K562 (cell line): ENCODE results near the gene CRHR2.

ENCODE experiments used
- CBX1 ChIP-seq: sonication (generic); IDR thresholded peaks from 2 replicates; pipeline ENCODE4 v1.6.1; 2016; ENCODE audit warnings: antibody characterized with exemption, low read depth, mild to moderate bottlenecking
- GABPA ChIP-seq: fragments of 200-800 bp; sonication (Bioruptor generic); conservative IDR thresholded peaks from 2 replicates; pipeline ENCODE4 v1.6.1; 2016; ENCODE audit warnings: low read depth, missing genetic modification characterization, missing compliant biosample characterization
- HDGF ChIP-seq: fragments of 450-650 bp; IDR thresholded peaks from 2 replicates; pipeline ENCODE4 v1.6.1; 2016
- PHTF2 ChIP-seq: fragments of 250-450 bp; sonication (Bioruptor Pico); IDR thresholded peaks from 2 replicates; pipeline ENCODE4 v1.5.0; 2021; ENCODE audit warnings: mild to moderate bottlenecking
- RAD21 ChIP-seq, 2 experiments: fragments of 250-450 bp in 1 of 2; fragments of 450-650 bp in 1 of 2; sonication (Bioruptor Pico) in 1 of 2; formaldehyde crosslinking in 1 of 2; IDR thresholded peaks in 1 of 2; conservative IDR thresholded peaks in 1 of 2; 2 replicates each; pipeline versions ENCODE4 v1.4.0 to v1.8.0; 2020 to 2022; ENCODE audit warnings: mild to moderate bottlenecking in 2 of 2, moderate library complexity in 1 of 2
- SIX5 ChIP-seq, 2 experiments: IDR thresholded peaks; 2 replicates each; pipeline ENCODE4 v1.6.1; 2011; ENCODE audit warnings: low read length in 2 of 2, borderline replicate concordance in 1 of 2, low read depth in 1 of 2, mild to moderate bottlenecking in 1 of 2, moderate library complexity in 1 of 2; ENCODE audit not compliant: insufficient read depth in 1 of 2
- TF ChIP-seq, protein P1 (sequence below), 2 experiments: fragments of 450-650 bp in 1 of 2; sonication (generic) in 1 of 2; formaldehyde crosslinking in 1 of 2; IDR thresholded peaks in 1 of 2; conservative IDR thresholded peaks in 1 of 2; 2 replicates each; pipeline versions ENCODE4 v1.6.1 to v1.8.1; 2016 to 2023; ENCODE audit warnings: mild to moderate bottlenecking in 2 of 2, moderate library complexity in 2 of 2, inconsistent platforms in 1 of 2, missing genetic modification reagents in 1 of 2
- TF ChIP-seq, protein P2 (sequence below), 2 experiments: fragments of 450-650 bp in 1 of 2; sonication (generic) in 1 of 2; formaldehyde crosslinking; conservative IDR thresholded peaks; 2 replicates each; pipeline versions ENCODE4 v1.4.0 to v1.8.1; 2020 to 2022; ENCODE audit warnings: mild to moderate bottlenecking in 1 of 2, missing genetic modification reagents in 1 of 2
- TF ChIP-seq, protein P3 (sequence below): fragments of 450-650 bp; IDR thresholded peaks from 2 replicates; pipeline ENCODE4 v1.6.1; 2016; ENCODE audit warnings: low read depth

DNA sequence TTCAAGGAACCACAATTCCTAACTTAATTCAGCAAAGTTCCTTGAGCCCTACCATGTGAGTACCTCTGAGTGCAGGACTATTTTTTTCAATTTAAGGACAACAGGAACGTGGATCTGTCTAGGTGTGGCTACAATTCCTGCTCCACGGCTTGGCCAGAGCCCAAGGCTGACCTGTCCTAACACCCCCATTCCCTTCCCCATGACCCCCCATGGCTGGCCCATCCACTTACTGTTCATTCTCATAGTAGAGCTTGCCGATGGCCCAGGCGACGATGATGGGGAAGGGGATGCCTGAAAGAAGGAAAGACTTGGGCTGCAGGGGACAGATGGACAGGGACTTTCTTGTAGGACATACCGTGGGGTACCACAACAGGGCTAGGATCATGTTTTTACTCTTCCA, 20.3 kb downstream of the CRHR2 start:
- TF ChIP-seq HDGF (no peak), SIX5 (IDR thresholded peaks at IDR 0.05; ENCODE audit: borderline replicate concordance in 1 of 2, insufficient read depth in 1 of 2, low read depth in 1 of 2, low read length in 2 of 2) (no peak), PHTF2 (CRISPR knock-in tag) (no peak), GABPA (tag) (no peak), RAD21 (CRISPR knock-in tag; conservative IDR thresholded peaks at IDR 0.05 in 1 of 2, IDR thresholded peaks at IDR 0.05 in 1 of 2) (no peak), CBX1 (no peak)
- TF ChIP-seq, protein P1, sequence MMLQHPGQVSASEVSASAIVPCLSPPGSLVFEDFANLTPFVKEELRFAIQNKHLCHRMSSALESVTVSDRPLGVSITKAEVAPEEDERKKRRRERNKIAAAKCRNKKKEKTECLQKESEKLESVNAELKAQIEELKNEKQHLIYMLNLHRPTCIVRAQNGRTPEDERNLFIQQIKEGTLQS (IDR thresholded peaks at IDR 0.05): no peak
- TF ChIP-seq, protein P1 (CRISPR knock-in tag; conservative IDR thresholded peaks at IDR 0.05): no peak
- TF ChIP-seq, protein P2, sequence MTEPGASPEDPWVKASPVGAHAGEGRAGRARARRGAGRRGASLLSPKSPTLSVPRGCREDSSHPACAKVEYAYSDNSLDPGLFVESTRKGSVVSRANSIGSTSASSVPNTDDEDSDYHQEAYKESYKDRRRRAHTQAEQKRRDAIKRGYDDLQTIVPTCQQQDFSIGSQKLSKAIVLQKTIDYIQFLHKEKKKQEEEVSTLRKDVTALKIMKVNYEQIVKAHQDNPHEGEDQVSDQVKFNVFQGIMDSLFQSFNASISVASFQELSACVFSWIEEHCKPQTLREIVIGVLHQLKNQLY (CRISPR knock-in tag; conservative IDR thresholded peaks at IDR 0.05): no peak
- TF ChIP-seq, protein P3, sequence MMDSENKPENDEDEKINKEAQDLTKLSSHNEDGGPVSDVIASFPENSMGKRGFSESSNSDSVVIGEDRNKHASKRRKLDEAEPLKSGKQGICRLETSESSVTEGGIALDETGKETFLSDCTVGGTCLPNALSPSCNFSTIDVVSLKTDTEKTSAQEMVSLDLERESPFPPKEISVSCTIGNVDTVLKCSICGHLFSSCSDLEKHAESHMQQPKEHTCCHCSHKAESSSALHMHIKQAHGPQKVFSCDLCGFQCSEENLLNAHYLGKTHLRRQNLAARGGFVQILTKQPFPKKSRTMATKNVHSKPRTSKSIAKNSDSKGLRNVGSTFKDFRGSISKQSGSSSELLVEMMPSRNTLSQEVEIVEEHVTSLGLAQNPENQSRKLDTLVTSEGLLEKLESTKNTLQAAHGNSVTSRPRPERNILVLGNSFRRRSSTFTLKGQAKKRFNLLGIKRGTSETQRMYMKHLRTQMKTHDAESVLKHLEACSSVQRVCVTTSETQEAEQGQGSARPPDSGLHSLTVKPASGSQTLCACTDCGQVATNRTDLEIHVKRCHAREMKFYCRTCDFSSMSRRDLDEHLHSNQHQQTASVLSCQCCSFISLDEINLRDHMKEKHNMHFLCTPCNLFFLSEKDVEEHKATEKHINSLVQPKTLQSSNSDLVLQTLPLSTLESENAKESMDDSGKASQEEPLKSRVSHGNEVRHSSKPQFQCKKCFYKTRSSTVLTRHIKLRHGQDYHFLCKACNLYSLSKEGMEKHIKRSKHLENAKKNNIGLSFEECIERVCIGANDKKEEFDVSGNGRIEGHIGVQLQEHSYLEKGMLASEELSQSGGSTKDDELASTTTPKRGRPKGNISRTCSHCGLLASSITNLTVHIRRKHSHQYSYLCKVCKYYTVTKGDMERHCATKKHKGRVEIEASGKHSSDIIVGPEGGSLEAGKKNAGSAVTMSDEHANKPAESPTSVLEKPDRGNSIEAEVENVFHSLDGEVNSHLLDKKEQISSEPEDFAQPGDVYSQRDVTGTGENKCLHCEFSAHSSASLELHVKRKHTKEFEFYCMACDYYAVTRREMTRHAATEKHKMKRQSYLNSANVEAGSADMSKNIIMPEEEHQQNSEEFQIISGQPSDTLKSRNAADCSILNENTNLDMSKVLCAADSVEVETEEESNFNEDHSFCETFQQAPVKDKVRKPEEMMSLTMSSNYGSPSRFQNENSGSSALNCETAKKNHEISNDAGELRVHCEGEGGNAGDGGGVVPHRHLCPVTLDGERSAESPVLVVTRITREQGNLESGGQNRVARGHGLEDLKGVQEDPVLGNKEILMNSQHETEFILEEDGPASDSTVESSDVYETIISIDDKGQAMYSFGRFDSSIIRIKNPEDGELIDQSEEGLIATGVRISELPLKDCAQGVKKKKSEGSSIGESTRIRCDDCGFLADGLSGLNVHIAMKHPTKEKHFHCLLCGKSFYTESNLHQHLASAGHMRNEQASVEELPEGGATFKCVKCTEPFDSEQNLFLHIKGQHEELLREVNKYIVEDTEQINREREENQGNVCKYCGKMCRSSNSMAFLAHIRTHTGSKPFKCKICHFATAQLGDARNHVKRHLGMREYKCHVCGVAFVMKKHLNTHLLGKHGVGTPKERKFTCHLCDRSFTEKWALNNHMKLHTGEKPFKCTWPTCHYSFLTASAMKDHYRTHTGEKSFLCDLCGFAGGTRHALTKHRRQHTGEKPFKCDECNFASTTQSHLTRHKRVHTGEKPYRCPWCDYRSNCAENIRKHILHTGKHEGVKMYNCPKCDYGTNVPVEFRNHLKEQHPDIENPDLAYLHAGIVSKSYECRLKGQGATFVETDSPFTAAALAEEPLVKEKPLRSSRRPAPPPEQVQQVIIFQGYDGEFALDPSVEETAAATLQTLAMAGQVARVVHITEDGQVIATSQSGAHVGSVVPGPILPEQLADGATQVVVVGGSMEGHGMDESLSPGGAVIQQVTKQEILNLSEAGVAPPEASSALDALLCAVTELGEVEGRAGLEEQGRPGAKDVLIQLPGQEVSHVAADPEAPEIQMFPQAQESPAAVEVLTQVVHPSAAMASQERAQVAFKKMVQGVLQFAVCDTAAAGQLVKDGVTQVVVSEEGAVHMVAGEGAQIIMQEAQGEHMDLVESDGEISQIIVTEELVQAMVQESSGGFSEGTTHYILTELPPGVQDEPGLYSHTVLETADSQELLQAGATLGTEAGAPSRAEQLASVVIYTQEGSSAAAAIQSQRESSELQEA: no peak
